Prostate gland (tissue), 2 donors: Measurements from ENCODE around the gene CPNE9.

Experiments used
- POLR2A ChIP-seq: fragments of 450-650 bp; IDR thresholded peaks from one replicate; pipeline ENCODE4 v1.6.1; 2016; ENCODE audit warnings: antibody characterized with exemption, mild to moderate bottlenecking
- POLR2AphosphoS5 ChIP-seq: sonication (generic); formaldehyde crosslinking; IDR thresholded peaks from one replicate; pipeline ENCODE4 v1.6.1; 2017; ENCODE audit warnings: antibody characterized with exemption
- TF ChIP-seq, protein P1 (sequence below), 4 experiments: fragments of 200-600 bp in 2 of 4; fragments of 450-650 bp in 2 of 4; sonication (generic) in 2 of 4; IDR thresholded peaks; 1 replicate in 3 of 4; 2 replicates in 1 of 4; pipeline ENCODE4 v1.5.1; 2016 to 2019; ENCODE audit warnings: antibody characterized with exemption in 4 of 4, mild to moderate bottlenecking in 2 of 4, moderate library complexity in 2 of 4

DNA sequence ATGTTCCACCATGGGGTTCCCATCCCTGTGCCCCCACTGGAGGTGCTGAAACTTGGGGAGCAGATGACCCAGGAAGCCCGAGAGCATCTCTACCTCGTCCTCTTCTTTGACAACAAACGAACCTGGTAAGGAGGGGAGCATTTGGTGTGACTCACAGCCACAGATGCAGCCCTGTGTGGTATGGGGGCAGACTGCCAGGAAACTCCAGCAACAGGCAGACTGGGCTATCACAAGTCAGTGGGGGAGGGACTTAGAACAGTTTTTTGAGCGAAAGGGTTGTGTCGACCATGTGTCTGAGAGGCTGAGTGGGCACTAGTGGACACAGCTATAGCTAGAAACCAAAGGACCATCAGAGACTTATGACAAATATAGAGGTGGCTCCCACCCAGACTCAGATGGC lies 42.7 kb downstream of the CPNE9 start:
- TF ChIP-seq, protein P1, sequence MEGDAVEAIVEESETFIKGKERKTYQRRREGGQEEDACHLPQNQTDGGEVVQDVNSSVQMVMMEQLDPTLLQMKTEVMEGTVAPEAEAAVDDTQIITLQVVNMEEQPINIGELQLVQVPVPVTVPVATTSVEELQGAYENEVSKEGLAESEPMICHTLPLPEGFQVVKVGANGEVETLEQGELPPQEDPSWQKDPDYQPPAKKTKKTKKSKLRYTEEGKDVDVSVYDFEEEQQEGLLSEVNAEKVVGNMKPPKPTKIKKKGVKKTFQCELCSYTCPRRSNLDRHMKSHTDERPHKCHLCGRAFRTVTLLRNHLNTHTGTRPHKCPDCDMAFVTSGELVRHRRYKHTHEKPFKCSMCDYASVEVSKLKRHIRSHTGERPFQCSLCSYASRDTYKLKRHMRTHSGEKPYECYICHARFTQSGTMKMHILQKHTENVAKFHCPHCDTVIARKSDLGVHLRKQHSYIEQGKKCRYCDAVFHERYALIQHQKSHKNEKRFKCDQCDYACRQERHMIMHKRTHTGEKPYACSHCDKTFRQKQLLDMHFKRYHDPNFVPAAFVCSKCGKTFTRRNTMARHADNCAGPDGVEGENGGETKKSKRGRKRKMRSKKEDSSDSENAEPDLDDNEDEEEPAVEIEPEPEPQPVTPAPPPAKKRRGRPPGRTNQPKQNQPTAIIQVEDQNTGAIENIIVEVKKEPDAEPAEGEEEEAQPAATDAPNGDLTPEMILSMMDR (IDR thresholded peaks at IDR 0.05) = no peak
- TF ChIP-seq POLR2AphosphoS5 (no peak), POLR2A (no peak)
